GM19035 (cell line): Measurements from ENCODE around the gene MYOCD.

Source experiments
- ATAC-seq: cut with Tn5 transposase; IDR thresholded peaks from one replicate; pipeline ENCODE4 v1.9.1; 2021; ENCODE audit not compliant: unreplicated experiment

The MYOCD gene

GRCh38 chr17:12642034-12642433, 23.7 kb upstream of the MYOCD start:
- no peak for ATAC-seq

DNA sequence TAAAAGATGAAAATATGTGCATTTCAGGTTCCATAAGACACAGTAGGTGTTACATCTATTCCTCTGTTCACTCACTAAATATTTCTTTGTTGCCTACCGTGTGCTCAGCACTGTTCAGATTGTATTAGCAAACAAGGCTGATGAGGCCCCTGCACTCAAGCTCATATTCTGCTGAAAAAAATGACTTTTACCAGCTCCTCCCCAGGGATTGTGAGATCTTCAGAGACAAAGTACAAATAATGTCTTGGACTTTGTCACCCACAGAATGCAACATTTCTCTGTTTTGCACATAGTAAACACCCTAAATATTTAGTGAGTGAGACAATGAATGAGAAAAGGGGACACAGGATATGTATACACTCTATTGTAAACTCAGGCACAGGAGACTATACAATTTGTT, 21.9 kb upstream of the MYOCD start:
- no peak for ATAC-seq

DNA sequence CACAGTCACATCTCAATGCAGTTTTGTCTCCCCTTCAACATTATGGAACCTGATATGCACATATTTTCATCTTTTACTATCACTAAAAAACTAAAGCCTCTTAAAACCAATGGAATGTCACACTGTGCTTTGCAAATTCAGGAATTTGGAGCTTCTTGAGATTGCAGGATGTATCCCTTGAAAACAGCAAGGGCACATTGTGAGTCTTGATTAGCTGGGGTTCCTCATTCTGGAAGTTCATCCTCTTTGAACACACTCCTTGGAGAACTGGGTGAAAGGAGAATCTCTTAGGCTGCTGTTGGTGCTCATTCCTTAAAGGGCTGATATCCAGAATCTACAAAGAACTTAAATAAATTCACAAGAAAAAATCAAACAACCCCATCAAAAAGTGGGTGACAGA, 21.1 kb upstream of the MYOCD start:
- ATAC-seq, result no peak

DNA sequence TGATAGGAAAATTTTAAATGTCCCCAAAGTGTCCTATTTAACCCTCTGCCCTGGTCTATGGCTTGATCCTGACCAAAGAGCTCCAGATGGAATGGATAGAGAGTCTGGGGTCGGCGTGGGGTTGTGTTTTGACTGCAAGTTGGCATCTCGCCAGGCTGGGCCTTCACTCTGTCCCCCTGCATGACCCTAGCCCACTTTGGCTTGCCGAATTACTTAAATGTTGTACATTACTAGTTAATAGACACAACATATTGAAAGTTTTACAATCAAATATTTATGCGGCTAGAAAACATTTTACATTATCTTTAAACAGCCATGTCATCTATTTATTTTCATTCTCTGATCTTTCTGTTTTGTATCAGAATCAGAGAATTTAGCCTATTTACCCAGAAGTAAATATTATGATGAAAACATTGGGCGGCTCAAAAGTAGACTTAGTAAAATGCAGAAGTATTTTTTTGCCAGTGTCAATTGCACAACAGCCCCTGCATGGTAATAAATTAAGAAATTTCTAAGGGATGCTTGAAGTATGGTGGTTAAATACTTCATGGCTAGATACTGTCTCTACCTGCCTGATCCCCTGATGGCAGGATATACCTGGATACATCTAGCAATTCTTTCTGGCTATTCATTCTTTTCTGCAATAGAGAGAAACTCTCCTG, 18.8 kb upstream of the MYOCD start:
- no peak for ATAC-seq

DNA sequence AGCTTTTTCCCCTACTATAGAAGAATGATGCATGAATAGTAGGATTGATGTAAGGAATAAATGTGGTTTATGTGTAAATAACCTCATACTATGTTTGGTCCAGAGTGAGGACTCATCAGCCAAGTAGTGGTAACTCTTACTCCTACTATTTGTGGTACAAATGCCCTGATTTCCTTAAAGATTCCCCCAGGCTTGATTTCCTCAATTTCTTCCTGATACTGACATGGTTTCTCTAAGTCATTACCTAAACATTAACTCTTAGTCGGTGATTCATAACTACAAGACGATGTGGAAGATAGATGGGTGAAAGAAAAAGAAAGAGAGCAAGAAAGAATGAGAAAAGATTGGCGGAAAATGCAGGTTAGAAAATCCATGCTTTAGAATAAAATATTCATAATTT, 17.2 kb upstream of the MYOCD start:
- ATAC-seq, result no peak

GRCh38 chr17:12655936-12656335, 9.8 kb upstream of the MYOCD start:
- ATAC-seq, result no peak

DNA sequence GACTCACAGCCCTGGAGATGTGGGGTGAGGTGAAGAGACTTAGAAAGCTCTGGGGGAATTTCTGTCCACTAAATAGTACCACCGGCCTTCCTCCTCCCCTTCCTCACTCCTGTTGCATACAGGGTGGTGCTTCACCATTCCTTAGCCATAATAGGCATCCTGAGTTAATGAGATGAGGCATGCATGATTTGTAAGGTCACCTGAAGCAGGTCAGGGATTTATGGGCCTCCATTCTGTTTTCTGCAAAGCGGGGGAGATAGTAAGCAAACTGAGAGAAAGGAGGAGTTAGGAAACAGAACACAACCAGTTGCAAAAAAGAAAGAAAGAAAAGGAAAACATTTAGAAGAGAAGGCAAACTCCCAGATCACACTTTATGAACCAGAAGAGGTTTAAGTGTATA, 9.3 kb upstream of the MYOCD start:
- ATAC-seq, result no peak

- no peak for ATAC-seq
Measured at GRCh38 chr17:12659500-12659899, 6.2 kb upstream of the MYOCD start.

GRCh38 chr17:12664252-12664651, 1.4 kb upstream of the MYOCD start:
- no peak for ATAC-seq

DNA sequence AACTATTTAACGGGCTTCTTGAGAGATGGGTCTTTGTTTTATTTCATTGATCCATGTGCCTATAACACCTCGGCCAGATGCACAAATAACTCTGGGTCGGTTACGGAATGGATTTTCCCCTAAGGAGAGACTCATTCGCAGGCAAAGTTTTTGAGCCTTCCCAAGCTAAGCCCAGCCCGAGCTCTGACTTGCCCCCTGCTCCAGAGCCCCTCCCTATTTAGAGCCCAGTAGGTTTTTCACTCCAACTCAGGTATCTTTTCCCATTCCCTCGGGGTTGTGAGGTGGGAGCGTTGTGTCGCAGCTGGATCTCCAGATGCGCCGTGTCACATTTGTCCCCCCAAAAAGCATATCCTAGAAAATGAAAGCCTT, 812 bp upstream of the MYOCD start:
- no peak for ATAC-seq

GRCh38 chr17:12666718-12667117, 1.0 kb downstream of the MYOCD start:
- no peak for ATAC-seq

DNA sequence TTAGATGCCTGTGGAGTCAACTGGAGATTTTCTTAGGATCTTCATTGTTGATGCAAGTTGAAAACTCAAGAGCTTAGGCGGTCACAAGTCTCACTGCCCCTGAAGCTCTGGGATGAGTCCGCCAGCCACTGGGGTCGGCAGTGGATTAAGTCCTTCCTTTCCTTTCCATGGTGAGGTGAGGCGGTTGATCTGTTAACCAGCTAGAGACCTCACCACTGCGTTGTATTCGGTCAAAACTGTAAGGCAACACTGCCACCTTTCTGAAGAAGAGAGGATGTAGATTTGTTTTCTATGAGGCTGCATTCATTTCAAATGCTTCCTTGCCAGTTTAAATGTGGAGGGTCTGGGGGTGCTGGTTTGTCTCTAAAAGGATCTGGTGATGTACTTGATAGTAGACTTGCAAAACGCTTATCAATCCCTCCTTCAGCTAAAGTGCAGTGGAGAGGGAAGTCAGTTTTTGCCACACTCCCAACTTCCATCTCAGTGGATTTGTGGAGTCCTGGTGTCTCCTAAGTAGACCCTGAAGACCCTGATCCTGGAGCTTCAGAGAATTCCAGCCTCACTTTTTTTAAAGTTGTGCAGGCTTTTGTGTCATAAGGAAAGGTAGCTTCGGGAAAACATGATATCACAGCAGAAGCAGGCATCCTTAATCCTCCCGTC, 1.7 kb downstream of the MYOCD start:
- ATAC-seq, result no peak

- ATAC-seq, result no peak
Measured at GRCh38 chr17:12671906-12672305, 6.2 kb downstream of the MYOCD start.

DNA sequence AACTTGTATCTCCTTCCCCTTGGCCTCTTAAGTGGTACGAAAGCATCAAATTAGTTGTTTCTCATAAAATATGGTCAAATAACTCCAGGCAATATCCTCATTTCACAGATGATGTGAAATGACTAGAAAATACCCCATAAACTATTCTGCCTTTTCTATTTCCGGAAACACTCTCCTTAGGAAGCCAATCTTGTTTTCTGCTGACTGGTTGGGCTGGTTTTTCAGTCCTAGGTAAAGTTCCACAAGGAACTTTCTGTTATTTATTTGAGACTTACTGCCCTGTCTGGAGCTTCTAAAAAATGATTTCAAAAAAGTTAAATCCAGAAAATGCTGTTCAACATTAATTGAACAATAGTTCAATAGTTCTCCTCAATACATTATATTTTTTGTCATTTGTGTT, 7.3 kb downstream of the MYOCD start:
- no peak for ATAC-seq

DNA sequence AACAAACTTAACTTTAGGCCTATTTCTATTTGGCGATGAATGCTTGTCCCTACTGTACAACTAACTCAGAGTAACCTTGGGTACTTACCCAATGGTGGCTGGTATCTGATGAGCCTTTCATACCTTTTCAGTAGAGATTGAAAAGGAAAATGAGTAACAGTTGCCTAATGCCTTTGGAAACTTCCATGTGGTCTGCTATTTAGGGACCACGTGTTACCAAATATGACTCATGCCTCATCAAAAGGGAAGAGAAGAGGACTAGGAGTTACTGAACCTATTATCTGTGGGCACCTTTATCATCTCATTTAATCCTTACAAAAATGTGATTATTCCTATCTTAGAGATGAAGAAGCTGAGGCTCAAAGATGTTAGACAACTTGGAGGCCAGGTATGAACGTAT, 8.1 kb downstream of the MYOCD start:
- ATAC-seq, result no peak

- ATAC-seq, result no peak
Measured at GRCh38 chr17:12680407-12680897, 14.8 kb downstream of the MYOCD start.

DNA sequence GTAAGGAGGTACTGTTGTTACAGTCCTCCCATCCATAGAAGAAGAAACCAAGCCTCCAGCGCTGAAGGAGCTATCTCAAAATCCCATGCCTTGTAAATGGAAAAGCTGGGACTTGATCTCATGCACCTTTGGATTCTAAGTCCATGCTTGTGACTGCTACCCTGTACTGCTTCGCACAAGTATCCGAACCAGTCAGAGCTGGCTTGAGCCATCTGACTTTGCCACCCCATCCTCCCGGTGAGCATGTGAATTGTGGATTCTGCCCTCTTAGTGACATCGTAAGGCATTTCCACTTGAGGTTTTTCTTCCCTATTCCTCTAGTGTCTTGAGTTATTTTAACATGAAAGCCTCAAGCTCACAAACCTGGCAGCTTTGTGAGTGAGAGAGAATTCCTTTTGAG, 15.3 kb downstream of the MYOCD start:
- no peak for ATAC-seq

- no peak for ATAC-seq
Measured at GRCh38 chr17:12683299-12683698, 17.6 kb downstream of the MYOCD start.

- ATAC-seq, result no peak
Measured at GRCh38 chr17:12686486-12686885, 20.8 kb downstream of the MYOCD start.

- ATAC-seq, result no peak
Measured at GRCh38 chr17:12688382-12688781, 22.7 kb downstream of the MYOCD start.

DNA sequence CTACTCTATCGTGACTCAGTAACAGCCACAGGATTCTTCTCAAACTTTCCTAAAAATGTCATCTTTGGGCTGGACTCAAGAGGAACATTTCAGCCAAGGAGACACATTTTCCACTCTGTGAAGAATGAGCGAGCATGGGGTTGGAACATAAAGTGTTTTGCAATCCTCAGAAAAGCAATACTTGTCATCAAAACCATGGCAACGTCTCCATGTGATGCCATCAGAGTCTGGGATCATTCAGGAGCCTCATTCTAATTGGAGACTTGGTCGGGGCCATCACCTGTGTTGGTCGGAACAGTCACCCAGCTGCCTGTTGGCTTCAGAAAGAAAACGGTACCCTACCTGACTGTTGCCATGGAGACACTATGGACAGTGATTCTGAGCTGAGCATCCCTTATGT, 25.5 kb downstream of the MYOCD start:
- ATAC-seq, result no peak

DNA sequence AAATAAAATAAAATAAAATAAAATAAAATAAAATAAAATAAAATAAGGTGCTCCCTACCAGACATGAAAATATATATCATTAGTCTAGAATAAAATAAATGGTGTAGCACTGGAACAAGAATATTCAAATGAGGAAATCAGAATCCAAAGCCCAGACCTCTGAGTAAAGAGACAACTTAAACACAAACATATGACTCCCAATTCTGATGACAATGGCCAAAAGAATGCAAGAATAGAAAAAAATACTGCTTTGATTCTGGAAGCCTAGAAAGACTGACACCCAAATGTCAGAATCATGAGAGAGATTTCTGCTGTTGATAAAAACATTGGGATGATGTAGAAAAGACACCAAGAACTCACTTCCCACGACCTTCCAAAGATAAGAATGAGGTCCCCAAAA, 27.9 kb downstream of the MYOCD start:
- ATAC-seq, result no peak

GRCh38 chr17:12706070-12706469, 40.4 kb downstream of the MYOCD start:
- ATAC-seq, result no peak
